Measurements from ENCODE around the gene OGFOD1.

OGFOD1 gene

GRCh38 chr16:56450986-56451752 lies at the start of gene OGFOD1, which contains the start of gene NUDT21:
Gene OGFOD1, plus strand, starts transcription at chr16:56451554. Its CDS starts 59 bp downstream, at chr16:56451613.
Gene NUDT21, minus strand, starts transcription at chr16:56451332. Its CDS starts 130 bp downstream, at chr16:56451202.
- in situ Hi-C loops (cut with MboI; ENCODE audit: low sequenced_read_pairs): no loop called here

DNA sequence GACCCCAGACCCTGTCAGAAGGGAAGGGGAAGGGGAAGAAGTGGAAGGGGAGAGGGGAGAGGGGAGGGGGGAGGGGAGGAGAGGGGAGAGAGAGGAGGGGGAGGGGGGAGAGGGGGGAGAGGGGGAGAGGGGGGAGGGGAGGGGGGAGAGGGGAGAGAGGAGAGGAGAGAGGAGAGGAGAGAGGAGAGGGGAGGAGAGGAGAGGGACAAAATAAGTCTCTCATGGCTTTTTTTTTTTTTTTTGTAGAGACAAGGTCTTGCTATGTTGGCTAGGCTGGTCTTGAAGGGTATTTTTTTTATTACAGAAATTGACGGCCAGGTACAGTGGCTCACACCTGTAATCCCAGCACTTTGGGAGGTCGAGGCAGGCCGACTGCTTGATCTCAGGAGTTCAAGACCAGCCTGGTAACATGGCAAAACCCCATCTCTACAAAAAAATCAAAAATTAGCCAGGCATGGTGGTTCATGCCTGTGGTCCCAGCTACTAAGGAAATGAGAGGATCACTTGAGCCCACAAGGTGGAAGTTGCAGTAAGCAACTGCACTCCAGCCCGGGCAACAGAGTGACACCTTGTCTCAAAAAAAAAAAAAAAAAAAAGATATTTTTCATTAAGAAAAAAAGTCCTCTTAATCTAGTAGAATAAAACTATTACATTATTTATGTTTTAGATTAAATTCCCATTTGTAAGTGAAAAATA lies 45.2 kb upstream of the OGFOD1 start:
- in situ Hi-C loops (cut with MboI; ENCODE audit: low sequenced_read_pairs): no loop called here

DNA sequence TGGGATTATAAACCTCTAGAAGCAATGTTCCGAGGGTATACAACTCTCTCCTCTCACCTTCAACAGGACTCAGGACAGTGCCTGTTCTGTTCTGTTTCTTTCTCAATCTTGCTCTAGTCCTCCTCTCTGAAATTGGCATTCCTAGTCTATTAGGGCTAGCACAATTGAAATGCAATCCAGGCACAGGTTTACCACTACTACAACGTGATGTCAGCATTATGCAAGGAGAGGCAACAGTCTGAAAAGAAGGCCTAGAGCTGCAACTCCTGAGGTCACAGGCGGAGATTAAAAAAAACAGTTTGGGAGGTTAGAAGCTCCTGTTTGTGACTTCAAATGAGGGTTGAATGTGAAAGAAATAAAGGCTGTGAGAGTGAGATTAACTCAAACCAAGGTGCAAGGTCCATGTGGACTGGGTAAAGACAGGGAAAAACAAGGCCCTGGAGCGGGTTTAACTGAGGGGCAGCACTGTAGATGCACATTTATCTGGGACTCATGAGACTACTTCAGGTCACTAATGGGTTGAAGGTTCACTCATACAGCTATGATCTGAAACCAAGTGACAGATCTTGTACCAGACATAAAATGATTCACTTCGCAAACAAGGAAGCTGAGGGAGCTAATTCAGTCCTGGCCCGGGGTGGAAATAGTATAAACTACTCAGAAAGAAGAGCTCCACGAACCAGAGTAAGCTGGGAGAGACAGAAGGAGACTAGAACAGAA lies 42.8 kb upstream of the OGFOD1 start:
- in situ Hi-C loops (cut with MboI; ENCODE audit: low sequenced_read_pairs): no loop called here

DNA sequence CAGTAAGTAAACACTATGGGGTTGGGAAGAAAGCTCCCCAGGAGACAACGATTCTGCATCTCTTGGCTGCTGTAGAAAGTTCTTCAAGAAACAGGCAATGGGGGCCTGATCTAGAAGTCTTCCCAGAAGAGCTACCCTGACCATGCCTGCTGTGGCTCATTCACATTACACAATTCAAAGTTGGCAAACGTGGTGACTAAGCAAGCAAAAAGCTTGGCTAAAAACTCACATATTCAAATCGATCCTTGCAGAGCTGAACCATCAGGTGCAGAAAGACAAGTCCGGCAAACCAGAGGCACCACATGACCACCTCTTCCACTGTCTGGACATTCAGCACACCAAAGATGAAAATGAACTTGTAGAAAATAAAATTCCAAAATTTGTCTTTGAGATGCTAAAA lies 42.2 kb upstream of the OGFOD1 start:
- in situ Hi-C loops (cut with MboI; ENCODE audit: low sequenced_read_pairs): no loop called here

DNA sequence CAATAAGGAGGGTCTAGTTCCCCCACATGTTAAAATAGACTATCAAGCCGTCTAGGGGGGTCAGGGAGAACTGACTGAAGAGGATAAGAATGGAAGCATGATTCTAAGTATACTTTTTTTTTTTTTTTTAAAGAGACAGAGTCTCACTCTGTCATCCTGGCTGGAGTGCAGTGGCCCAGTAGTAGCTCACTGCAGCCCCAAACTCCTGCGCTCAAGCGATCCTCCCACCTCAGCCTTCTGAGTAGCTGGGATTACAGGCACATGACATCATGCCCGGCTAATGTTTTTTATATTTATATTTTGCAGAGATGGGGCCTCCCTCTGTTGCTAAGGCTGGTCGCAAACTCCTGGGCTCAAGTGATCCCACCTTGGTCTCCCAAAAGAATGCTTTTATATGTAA lies 40.2 kb upstream of the OGFOD1 start:
- in situ Hi-C loops (cut with MboI; ENCODE audit: low sequenced_read_pairs): no loop called here

DNA sequence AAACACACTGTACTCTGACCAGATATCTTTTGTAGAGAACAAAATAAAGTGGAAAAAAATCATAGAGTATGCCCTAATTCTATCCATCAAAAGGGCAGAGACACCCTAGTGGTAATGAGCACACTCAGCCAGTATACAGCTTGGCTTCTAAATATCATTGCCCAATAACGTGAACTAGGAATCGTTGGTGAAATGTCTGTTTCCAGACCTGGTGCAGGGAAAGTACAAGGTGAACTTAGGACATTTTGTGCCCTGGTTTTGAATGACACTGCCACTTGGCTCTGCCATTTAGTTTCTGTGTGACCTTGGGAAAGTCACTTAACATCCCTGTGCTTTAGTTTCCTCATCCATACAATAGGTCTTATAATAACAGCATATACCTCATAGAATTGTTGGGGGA lies 39.7 kb upstream of the OGFOD1 start:
- in situ Hi-C loops (cut with MboI; ENCODE audit: low sequenced_read_pairs): no loop called here

- in situ Hi-C loops (cut with MboI; ENCODE audit: low sequenced_read_pairs): no loop called here
These were observed 38.0 kb upstream of the OGFOD1 start for GRCh38 chr16:56413381-56413780.

- in situ Hi-C loops (cut with MboI; ENCODE audit: low sequenced_read_pairs): no loop called here
These were observed 37.0 kb upstream of the OGFOD1 start for GRCh38 chr16:56414366-56414765.

- in situ Hi-C loops (cut with MboI; ENCODE audit: low sequenced_read_pairs): no loop called here
These were observed 35.5 kb upstream of the OGFOD1 start for GRCh38 chr16:56415875-56416274.

DNA sequence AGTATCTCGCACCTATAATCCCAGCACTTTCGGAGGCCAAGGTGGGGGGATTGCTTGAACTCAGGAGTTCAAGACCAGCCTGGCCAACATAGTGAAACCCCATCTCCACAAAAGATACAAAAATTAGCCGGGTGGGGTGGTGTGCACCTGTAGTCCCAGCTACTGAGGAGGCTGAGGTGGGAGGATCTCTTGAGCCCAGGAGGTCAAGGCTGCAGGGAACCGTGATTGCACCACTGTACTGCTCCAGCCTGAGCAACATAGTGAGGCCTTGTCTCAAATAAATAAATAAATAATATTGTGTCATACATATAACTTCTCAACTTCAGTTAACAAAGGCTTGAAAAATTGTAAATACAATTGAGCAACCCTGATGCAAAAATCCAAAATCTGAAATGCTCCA lies 34.2 kb upstream of the OGFOD1 start:
- in situ Hi-C loops (cut with MboI; ENCODE audit: low sequenced_read_pairs): no loop called here

- in situ Hi-C loops (cut with MboI; ENCODE audit: low sequenced_read_pairs): no loop called here
These were observed 31.4 kb upstream of the OGFOD1 start for GRCh38 chr16:56419740-56420548.

DNA sequence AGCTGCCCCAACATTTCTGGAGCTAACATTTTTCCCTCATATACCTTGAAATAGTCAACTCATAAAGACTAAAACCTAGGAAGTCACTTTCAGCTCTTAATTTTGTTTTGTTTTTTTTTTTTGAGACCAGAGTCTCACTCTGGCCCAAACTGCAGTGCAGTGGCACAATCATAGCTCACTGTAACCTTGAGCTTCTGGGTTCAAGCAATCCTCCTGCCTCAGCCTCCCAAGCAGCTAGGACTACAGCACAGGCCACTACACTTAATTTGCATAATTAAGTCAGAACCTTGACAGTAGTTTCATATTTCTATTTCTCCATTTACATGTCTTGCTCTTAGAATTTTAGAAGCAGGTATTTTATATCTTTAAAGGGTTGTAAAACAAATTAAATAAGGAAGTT lies 30.7 kb upstream of the OGFOD1 start:
- in situ Hi-C loops (cut with MboI; ENCODE audit: low sequenced_read_pairs): no loop called here

- in situ Hi-C loops (cut with MboI; ENCODE audit: low sequenced_read_pairs): no loop called here
These were observed 30.0 kb upstream of the OGFOD1 start for GRCh38 chr16:56421313-56421712.

- in situ Hi-C loops (cut with MboI; ENCODE audit: low sequenced_read_pairs): no loop called here
These were observed 29.2 kb upstream of the OGFOD1 start for GRCh38 chr16:56421976-56422669.

- in situ Hi-C loops (cut with MboI; ENCODE audit: low sequenced_read_pairs): no loop called here
These were observed 28.4 kb upstream of the OGFOD1 start for GRCh38 chr16:56422896-56423441.

DNA sequence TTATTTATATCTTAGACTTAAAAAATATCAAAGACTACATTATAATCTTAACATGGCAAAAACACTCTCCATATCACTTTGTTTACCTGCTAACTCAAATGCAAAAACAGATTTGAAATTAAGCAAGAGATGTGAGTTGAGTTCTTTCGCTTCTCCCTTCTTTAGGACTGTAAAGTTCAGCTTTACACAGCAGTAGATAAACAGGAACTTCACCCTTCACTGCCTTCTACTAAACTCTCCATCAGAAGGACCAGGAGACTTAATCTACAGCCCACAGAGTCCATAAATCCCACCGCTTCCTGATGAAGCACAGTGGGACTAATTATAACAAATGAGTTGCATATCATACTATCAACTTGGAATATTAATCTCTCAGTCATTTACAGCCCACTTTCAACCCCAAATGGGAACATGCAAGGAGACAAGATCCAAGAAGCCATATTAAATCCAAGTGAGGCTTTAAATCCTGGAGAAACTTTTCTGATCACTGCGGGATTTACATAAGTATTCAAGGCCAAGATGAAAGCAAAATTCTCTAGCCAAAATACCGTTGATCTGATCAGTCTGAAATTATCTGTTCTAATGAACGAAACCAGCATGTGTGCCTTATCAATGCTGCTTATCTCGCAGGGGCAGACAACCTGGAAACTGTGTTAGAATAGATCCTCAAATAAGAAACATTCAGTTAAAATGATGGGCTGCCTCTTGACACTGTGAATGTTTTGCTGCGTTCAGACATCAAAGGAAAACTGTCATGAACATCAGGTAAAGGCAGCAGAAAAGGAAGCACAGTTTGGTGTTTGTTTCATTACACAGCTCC lies 27.6 kb upstream of the OGFOD1 start:
- in situ Hi-C loops (cut with MboI; ENCODE audit: low sequenced_read_pairs): no loop called here

- in situ Hi-C loops (cut with MboI; ENCODE audit: low sequenced_read_pairs): no loop called here
These were observed 27.0 kb upstream of the OGFOD1 start for GRCh38 chr16:56424404-56424764.

- in situ Hi-C loops (cut with MboI; ENCODE audit: low sequenced_read_pairs): no loop called here
These were observed 26.4 kb upstream of the OGFOD1 start for GRCh38 chr16:56424791-56425438.

DNA sequence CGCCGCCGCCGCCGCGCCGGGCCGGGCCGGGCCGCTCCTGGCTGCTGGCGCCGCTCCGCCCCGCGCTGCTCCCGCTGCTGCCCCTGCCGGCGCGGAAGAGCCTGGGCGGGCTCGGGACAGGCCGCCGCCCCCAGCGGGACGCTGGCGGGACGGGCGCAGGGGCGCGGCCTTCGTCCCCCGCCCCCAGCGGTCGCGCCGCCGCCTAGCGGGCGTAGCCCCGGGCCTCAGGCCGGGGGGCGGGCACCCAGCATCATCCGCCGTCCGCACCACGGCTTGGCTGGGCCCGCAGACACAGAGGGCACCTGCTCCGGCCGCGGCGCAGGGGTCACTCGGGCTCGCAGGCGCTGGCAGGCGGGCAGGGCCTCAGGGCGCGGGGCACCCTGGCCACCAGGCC lies 25.9 kb upstream of the OGFOD1 start, which contains the start of gene AMFR:
TSS of gene AMFR (minus strand) at position 107 of the 394 bp plus-strand sequence. CDS start 218 bp downstream, outside the sequence.
- in situ Hi-C loops (cut with MboI; ENCODE audit: low sequenced_read_pairs): no loop called here
